Activated CD4-positive, CD25-positive, alpha-beta regulatory T cell treated with anti-CD3 and anti-CD28 coated beads, Interleukin-2, amount 50 U/mL, for 72 hours (primary cell): Measurements from ENCODE around the gene PCDHGA8.
"Not testable (repeated sequence)": the region's sequence is repeated elsewhere in the genome, so short reads cannot be mapped to it uniquely, and the experiment has no call there.

Source experiments
- DNase-seq: peaks from one replicate; pipeline ENCODE4 v3.0.0; 2021

PCDHGA8 gene

DNA sequence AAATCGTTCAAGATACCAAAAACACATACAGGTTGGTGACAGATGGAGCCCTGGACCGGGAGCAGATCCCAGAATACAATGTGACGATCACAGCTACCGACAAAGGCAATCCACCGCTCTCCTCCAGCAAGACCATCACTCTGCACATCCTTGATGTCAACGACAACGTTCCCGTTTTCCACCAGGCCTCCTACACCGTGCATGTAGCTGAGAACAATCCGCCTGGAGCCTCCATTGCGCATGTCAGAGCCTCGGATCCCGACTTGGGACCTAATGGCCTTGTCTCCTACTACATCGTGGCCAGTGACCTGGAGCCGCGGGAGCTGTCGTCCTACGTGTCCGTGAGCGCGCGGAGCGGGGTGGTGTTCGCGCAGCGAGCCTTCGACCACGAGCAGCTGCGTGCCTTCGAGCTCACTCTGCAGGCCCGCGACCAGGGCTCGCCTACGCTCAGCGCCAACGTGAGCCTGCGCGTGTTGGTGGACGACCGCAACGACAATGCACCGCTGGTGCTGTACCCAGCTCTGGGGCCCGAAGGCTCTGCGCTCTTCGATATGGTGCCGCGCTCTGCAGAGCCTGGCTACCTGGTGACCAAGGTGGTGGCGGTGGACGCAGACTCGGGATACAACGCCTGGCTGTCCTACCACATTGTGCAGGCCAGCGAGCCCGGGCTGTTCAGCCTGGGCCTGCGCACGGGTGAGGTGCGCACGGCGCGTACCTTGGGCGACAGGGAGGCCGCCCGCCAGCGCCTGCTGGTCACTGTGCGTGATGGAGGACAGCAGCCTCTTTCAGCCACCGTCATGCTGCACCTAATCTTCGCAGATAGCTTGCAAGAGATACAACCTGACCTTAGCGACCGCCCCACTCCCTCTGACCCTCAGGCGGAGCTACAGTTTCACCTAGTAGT, 20.6 kb upstream of the PCDHGA8 start:
- no peak for DNase-seq

DNA sequence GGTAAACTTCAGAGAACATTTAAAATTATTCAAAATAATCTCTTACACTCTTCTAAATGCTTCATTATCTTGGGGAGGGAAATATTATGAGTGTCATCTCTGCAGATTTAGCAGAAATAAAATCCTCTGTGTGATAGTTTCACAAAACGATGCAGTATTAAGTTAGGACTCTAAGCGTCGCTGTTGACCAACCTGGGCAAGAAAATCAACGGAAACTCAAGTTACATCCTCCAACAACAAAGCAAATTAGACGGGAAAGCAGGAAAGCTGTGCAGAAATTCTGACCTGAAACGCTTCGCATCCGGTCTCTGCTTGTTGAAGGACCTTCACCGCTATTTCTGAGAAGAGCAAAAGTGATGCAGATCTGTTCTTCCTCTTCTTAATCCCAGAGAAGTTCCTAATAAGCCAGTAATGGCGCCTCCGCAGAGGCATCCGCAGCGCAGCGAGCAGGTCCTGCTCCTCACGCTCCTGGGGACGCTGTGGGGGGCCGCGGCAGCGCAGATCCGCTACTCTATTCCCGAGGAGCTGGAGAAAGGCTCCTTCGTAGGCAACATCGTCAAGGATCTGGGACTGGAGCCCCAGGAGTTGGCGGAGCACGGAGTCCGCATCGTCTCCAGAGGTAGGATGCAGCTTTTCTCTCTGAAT, 18.6 kb upstream of the PCDHGA8 start, which contains the start of gene PCDHGA6:
Gene PCDHGA6, plus strand, starts transcription at position 219 of the 645 bp plus-strand sequence. Its CDS starts 193 bp downstream, at position 412.
- DNase-seq = no peak

DNA sequence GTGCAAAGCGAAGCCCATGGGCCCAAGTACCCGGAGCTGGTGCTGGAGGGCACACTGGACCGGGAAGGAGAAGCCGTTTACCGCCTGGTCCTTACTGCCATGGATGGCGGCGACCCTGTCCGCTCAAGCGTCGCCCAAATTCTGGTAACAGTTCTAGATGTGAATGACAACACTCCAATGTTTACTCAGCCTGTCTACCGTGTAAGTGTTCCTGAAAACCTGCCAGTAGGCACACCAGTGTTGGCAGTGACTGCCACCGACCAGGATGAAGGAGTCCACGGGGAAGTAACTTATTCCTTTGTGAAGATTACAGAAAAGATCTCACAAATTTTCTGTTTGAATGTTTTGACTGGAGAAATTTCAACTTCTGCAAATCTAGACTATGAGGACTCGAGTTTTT, 17.8 kb upstream of the PCDHGA8 start:
- no peak for DNase-seq

DNA sequence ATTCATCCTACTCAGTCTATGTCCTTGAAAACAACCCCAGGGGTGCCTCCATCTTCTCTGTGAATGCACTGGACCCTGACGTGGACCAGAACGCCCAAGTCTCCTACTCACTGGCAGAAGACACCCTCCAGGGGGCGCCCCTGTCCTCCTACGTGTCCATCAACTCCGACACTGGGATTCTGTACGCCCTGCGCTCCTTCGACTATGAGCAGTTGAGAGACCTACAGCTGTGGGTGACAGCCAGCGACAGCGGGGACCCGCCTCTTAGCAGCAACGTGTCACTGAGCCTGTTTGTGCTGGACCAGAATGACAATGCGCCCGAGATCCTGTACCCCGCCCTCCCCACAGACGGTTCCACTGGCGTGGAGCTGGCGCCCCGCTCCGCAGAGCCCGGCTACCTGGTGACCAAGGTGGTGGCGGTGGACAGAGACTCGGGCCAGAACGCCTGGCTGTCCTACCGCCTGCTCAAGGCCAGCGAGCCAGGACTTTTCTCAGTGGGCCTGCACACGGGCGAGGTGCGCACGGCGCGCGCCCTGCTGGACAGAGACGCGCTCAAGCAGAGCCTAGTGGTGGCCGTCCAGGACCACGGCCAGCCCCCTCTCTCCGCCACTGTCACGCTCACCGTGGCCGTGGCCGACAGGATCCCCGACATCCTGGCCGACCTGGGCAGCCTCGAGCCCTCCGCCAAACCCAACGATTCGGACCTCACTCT, 16.8 kb upstream of the PCDHGA8 start:
- not testable (repeated sequence) for DNase-seq

DNA sequence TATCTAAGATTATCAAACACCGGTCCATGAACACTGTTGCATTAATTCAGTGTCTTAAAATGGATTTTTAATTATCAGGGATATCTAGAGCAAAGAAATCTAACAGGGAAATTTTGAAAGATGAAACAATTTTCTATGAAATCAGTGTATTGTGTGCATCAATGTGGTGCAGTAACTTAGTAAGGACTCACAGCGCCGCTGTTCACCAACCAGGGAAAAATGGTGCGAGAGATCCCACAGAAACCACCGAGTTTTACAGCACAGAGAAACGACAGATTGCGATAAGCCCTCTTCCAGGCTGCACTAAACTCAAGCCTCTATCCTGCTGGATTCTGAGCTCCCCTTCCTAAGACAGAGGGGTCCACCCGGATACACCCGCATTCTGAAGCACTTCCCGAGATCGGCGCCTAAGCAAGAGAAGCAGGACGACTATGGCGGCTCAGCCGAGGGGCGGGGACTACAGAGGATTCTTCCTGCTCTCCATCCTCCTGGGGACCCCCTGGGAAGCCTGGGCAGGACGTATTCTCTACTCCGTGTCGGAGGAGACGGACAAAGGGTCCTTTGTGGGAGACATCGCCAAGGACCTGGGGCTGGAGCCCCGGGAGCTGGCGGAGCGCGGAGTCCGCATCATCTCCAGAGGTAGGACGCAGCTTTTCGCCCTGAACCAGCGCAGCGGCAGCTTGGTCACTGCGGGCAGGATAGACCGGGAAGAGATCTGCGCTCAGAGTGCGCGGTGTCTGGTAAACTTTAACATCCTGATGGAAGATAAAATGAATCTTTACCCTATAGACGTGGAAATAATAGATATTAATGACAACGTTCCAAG, 9.8 kb upstream of the PCDHGA8 start, which contains the start of gene PCDHGA7:
Gene PCDHGA7, plus strand, starts transcription at position 274 of the 826 bp plus-strand sequence. Its CDS starts 158 bp downstream, at position 432.
- DNase-seq = no peak

DNA sequence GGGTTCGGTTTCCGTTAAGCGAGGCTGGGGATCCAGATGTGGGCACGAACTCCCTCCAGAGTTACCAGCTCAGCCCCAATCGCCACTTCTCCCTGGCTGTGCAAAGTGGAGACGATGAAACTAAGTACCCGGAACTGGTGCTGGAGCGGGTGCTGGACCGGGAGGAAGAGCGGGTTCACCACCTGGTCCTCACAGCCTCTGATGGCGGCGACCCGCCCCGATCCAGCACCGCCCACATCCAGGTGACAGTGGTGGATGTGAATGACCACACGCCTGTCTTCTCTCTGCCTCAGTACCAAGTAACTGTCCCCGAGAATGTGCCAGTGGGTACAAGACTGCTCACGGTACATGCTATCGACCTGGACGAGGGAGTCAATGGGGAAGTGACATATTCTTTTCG, 9.1 kb upstream of the PCDHGA8 start:
- no peak for DNase-seq

DNA sequence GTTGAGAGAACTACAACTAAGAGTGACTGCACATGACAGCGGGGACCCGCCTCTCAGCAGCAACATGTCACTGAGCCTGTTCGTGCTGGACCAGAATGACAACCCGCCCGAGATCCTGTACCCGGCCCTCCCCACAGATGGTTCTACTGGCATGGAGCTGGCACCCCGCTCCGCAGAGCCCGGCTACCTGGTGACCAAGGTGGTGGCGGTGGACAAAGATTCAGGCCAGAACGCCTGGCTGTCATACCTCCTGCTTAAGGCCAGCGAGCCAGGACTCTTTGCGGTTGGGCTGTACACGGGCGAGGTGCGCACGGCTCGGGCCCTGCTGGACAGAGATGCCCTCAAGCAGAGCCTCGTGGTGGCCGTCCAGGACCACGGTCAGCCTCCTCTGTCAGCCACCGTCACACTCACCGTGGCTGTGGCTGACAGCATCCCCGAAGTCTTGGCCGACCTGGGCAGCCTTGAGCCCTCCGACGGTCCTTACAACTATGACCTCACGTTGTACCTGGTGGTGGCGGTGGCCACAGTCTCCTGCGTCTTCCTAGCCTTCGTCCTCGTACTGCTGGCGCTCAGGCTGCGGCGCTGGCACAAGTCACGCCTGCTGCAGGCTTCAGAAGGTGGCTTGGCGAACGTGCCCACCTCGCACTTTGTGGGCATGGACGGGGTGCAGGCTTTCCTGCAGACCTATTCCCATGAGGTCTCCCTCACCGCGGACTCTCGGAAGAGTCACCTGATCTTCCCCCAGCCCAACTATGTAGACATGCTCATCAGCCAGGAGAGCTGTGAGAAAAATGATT, 7.8 kb upstream of the PCDHGA8 start:
- no peak for DNase-seq

DNA sequence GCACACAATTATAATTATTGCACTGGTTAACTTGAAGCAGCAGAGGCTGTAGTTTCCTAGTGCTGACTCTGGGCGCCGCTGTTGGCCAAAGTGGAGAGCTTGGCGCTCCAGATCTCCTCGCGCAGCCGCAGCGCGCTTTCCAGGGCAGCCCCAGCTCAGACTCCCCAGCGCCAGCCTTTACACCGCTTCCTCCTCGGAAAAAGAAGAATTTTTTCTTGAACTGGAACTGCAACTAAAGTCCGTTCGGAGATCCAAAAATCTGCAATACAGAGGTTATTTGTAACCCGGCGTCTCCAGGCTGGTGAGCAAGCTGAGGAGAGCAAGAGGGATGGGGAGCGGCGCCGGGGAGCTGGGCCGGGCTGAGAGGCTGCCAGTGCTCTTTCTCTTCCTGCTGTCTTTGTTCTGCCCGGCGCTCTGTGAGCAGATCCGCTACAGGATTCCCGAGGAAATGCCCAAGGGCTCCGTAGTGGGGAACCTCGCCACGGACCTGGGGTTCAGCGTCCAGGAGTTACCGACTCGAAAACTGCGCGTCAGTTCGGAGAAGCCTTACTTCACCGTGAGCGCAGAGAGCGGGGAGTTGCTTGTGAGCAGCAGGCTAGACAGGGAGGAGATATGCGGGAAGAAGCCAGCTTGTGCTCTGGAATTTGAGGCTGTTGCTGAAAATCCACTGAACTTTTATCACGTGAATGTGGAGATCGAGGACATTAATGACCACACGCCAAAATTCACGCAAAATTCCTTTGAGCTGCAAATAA, 4.7 kb upstream of the PCDHGA8 start, which contains the start of gene PCDHGB4:
Gene PCDHGB4, plus strand, starts transcription at position 142 of the 755 bp plus-strand sequence. Its CDS starts 187 bp downstream, at position 329.
- not testable (repeated sequence) for DNase-seq

DNA sequence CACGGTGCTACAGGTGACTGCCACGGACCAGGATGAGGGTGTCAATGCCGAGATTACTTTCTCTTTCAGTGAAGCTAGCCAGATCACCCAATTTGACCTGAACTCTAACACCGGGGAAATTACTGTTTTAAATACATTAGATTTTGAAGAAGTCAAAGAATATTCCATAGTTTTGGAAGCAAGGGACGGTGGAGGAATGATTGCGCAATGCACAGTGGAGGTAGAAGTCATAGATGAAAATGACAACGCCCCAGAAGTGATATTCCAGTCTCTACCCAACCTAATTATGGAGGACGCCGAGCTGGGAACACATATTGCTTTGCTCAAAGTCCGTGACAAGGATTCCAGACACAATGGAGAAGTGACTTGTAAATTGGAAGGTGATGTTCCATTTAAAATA, 3.8 kb upstream of the PCDHGA8 start:
- DNase-seq = no peak

DNA sequence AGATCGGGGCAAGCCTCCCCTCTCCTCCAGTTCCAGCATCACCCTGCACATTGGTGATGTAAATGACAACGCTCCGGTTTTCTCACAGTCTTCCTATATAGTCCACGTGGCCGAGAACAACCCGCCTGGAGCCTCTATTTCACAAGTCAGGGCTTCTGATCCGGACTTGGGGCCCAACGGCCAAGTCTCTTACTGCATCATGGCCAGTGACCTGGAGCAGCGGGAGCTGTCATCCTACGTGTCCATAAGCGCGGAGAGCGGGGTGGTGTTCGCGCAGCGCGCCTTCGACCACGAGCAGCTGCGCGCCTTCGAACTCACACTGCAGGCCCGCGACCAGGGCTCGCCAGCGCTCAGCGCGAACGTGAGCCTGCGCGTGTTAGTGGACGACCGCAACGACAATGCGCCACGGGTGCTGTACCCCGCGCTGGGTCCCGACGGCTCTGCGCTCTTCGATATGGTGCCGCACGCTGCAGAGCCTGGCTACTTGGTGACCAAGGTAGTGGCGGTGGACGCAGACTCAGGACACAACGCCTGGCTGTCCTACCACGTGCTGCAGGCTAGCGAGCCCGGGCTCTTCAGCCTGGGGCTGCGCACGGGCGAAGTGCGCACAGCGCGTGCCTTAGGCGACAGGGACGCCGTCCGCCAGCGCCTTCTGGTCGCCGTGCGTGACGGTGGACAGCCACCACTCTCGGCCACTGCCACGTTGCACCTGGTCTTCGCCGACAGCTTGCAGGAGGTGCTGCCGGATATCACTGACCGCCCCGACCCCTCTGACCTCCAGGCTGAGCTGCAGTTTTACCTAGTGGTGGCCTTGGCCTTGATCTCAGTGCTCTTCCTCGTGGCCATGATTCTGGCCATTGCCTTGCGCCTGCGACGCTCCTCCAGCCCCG, 3.0 kb upstream of the PCDHGA8 start:
- no peak for DNase-seq

DNA sequence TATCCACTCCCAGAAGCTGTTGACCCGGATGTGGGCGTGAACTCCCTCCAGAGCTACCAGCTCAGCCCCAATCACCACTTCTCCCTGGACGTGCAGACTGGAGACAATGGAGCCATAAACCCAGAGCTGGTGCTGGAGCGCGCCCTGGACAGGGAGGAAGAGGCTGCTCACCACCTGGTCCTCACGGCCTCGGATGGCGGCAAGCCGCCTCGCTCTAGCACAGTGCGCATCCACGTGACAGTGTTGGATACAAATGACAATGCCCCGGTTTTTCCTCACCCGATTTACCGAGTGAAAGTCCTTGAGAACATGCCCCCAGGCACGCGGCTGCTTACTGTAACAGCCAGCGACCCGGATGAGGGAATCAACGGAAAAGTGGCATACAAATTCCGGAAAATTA, 834 bp downstream of the PCDHGA8 start:
- DNase-seq = no peak

DNA sequence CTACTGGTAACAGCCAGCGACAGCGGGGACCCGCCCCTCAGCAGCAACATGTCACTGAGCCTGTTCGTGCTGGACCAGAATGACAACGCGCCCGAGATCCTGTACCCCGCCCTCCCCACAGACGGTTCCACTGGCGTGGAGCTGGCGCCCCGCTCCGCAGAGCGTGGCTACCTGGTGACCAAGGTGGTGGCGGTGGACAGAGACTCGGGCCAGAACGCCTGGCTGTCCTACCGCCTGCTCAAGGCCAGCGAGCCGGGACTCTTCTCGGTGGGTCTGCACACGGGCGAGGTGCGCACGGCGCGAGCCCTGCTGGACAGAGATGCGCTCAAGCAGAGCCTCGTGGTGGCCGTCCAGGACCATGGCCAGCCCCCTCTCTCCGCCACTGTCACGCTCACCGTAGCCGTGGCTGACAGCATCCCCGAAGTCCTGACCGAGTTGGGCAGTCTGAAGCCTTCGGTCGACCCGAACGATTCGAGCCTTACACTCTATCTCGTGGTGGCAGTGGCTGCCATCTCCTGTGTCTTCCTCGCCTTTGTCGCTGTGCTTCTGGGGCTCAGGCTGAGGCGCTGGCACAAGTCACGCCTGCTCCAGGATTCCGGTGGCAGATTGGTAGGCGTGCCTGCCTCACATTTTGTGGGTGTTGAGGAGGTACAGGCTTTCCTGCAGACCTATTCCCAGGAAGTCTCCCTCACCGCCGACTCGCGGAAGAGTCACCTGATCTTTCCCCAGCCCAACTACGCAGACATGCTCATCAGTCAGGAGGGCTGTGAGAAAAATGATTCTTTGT, 2.2 kb downstream of the PCDHGA8 start:
- not testable (repeated sequence) for DNase-seq

DNA sequence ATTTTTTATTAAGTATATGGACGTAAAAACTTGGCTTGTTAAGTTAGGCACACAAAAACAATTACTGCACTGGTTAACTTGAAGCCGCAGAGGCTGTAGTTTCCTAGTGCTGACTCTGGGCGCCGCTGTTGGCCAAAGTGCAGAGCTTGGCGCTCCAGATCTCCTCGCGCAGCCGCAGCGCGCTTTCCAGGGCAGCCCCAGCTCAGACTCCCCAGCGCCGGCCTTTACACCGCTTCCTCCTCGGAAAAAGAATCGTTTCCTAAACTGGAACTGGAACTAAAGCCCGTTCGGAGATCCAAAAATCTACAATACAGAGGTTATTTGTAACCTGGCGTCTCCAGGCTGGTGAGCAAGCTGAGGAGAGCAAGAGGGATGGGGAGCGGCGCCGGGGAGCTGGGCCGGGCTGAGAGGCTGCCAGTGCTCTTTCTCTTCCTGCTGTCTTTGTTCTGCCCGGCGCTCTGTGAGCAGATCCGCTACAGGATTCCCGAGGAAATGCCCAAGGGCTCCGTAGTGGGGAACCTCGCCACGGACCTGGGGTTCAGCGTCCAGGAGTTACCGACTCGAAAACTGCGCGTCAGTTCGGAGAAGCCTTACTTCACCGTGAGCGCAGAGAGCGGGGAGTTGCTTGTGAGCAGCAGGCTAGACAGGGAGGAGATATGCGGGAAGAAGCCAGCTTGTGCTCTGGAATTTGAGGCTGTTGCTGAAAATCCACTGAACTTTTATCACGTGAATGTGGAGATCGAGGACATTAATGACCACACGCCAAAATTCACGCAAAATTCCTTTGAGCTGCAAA, 5.5 kb downstream of the PCDHGA8 start, which contains the start of gene PCDHGB5:
Gene PCDHGB5, plus strand, starts transcription at position 192 of the 796 bp plus-strand sequence. Its CDS starts 181 bp downstream, at position 373.
- DNase-seq = not testable (repeated sequence)

DNA sequence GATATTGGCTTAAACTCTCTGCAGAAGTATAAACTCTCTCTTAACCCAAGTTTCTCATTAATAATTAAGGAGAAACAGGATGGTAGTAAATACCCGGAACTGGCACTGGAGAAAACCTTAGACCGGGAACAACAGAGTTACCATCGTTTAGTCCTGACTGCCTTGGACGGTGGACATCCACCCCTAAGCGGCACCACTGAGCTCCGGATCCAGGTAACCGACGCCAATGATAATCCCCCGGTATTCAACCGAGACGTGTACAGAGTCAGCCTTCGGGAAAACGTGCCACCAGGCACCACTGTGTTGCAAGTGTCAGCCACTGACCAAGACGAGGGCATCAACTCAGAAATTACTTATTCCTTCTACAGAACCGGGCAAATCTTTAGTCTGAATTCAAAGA, 6.2 kb downstream of the PCDHGA8 start:
- DNase-seq = no peak

DNA sequence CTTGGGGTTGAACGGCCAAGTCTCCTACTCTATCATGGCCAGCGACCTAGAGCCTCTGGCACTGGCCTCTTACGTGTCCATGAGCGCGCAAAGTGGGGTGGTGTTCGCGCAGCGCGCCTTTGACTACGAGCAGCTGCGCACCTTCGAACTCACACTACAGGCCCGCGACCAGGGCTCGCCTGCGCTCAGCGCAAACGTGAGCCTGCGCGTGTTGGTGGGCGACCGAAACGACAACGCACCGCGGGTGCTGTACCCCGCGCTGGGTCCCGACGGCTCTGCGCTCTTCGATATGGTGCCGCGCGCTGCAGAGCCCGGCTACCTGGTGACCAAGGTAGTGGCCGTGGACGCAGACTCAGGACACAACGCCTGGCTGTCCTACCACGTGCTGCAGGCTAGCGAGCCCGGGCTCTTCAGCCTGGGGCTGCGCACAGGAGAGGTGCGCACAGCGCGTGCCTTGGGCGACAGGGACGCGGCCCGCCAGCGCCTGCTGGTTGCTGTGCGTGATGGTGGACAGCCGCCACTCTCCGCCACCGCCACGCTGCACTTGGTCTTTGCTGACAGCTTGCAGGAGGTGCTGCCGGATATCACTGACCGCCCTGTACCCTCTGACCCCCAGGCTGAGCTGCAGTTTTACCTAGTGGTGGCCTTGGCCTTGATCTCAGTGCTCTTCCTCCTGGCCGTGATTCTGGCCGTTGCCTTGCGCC, 7.3 kb downstream of the PCDHGA8 start:
- DNase-seq = no peak

DNA sequence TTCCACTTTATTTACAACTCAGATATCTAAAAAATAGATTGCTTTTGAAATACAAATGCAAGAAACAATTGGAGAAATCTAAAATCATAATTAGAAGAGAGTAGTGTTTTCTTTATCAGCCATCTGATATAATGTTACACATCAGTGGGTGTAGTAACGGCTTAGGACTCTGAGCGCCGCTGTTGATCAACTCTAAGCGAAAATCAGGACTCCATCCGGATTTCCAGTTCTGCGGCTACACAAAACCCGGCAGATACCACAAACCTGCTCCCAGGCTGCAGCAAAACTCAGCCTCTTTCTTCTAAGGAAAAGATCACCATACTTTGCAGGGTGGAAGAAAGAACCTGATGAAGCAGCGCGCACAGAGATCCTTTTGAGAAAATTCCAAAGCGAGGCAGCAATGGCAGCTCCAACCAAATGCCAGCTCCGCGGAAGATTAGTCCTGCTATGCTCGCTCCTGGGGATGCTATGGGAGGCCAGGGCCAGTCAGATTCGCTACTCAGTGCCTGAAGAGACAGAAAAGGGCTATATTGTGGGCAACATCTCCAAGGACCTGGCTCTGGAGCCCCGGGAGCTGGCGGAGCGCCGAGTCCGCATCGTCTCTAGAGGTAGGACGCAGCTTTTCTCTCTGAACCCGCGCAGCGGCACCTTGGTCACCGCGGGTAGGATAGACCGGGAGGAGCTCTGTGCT, 10.3 kb downstream of the PCDHGA8 start, which contains the start of gene PCDHGA9:
Gene PCDHGA9, plus strand, starts transcription at position 226 of the 691 bp plus-strand sequence. Its CDS starts 175 bp downstream, at position 401.
- DNase-seq = no peak
